Loucy (cell line): ENCODE results near the gene TNNC2.

Experiments
- H2AFZ ChIP-seq: fragments of 200-600 bp; sonication (generic); 2 replicates; pipeline ENCODE4 v1.6.0; 2016; ENCODE audit warnings: antibody characterized with exemption, mild to moderate bottlenecking, low read length, moderate library complexity
- H3F3A ChIP-seq: fragments of 200-600 bp; 2 replicates; pipeline ENCODE4 v1.6.0; 2016; ENCODE audit warnings: antibody characterized with exemption, low read depth, mild to moderate bottlenecking
- H3K27me3 ChIP-seq: fragments of 200-600 bp; sonication (generic); 2 replicates; pipeline ENCODE4 v1.6.1; 2014; ENCODE audit warnings: low read length, mild to moderate bottlenecking; ENCODE audit not compliant: insufficient read depth, poor library complexity, severe bottlenecking
- H3K36me3 ChIP-seq: fragments of 200-600 bp; sonication (generic); 2 replicates; pipeline ENCODE4 v1.6.1; 2016; ENCODE audit warnings: low read length; ENCODE audit not compliant: insufficient read depth
- H3K4me1 ChIP-seq: fragments of 200-600 bp; sonication (generic); 2 replicates; pipeline ENCODE4 v1.5.1; 2014; ENCODE audit warnings: low read length, mild to moderate bottlenecking; ENCODE audit not compliant: insufficient read depth, poor library complexity, severe bottlenecking
- H3K4me2 ChIP-seq: fragments of 200-600 bp; sonication (generic); 2 replicates; pipeline ENCODE4 v1.6.0; 2014; ENCODE audit warnings: antibody characterized with exemption, low read length, low read depth, mild to moderate bottlenecking; ENCODE audit not compliant: poor library complexity, severe bottlenecking
- H3K4me3 ChIP-seq: fragments of 200-600 bp; sonication (generic); 2 replicates; pipeline ENCODE4 v1.5.1; 2014; ENCODE audit warnings: low read length, mild to moderate bottlenecking, mixed read lengths; ENCODE audit not compliant: poor library complexity, severe bottlenecking
- H3K79me2 ChIP-seq: fragments of 200-600 bp; sonication (generic); 2 replicates; pipeline ENCODE4 v1.6.1; 2014; ENCODE audit warnings: low read length; ENCODE audit not compliant: insufficient read depth
- H3K9ac ChIP-seq: fragments of 200-600 bp; sonication (generic); 2 replicates; pipeline ENCODE4 v1.6.0; 2014; ENCODE audit warnings: mild to moderate bottlenecking, low read depth, low read length, moderate library complexity; ENCODE audit not compliant: poor library complexity, severe bottlenecking
- H3K9me2 ChIP-seq: fragments of 200-600 bp; sonication (generic); replicated peaks from 2 replicates; pipeline ENCODE4 v1.6.1; 2016; ENCODE audit warnings: low read depth, low read length, mixed read lengths
- H3K9me3 ChIP-seq: fragments of 200-600 bp; sonication (generic); 2 replicates; pipeline ENCODE4 v1.6.1; 2014; ENCODE audit warnings: mild to moderate bottlenecking, antibody characterized with exemption, low read length, low read depth; ENCODE audit not compliant: insufficient read depth
- H4K20me1 ChIP-seq: fragments of 200-600 bp; sonication (generic); 2 replicates; pipeline ENCODE4 v1.6.0; 2014; ENCODE audit warnings: antibody characterized with exemption, low read length, mild to moderate bottlenecking; ENCODE audit not compliant: insufficient read depth, poor library complexity, severe bottlenecking
- CTCF ChIP-seq: fragments of 200-600 bp; sonication (generic); conservative IDR thresholded peaks from 2 replicates; pipeline ENCODE4 v1.5.1; 2014; ENCODE audit warnings: mild to moderate bottlenecking, antibody characterized with exemption, low read length
- EZH2phosphoT487 ChIP-seq: fragments of 200-600 bp; IDR thresholded peaks from 2 replicates; pipeline ENCODE4 v1.6.1; 2018; ENCODE audit warnings: antibody characterized with exemption, mild to moderate bottlenecking, moderate library complexity, borderline replicate concordance

The TNNC2 gene

DNA sequence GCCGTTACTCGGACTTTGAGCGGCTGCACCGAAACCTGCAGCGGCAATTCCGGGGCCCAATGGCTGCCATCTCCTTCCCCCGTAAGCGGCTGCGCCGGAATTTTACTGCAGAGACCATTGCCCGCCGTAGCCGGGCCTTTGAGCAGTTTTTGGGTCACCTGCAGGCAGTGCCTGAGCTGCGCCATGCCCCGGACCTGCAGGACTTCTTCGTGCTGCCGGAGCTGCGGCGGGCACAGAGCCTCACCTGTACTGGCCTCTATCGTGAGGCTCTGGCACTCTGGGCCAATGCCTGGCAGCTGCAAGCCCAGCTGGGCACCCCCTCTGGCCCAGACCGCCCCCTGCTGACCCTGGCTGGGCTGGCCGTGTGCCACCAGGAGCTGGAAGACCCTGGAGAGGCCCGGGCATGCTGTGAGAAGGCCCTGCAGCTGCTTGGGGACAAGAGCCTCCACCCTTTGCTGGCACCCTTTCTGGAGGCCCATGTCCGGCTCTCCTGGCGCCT lies 13.6 kb upstream of the TNNC2 start:
- no peaks in the 10 kb centered on the region for H3K9me3 ChIP-seq
- no peak for TF ChIP-seq EZH2phosphoT487
- TF ChIP-seq CTCF, result no peak
- no peak overlapping the region for H3K4me3 ChIP-seq
- no peak overlapping the region for H2AFZ ChIP-seq
- H3K36me3 ChIP-seq, result peaks cover 10% of the 10 kb centered on the region; the same call in 1 of the 2 replicates
- H4K20me1 ChIP-seq, result no peaks in the 10 kb centered on the region
- H3K4me1 ChIP-seq, result no peaks in the 10 kb centered on the region
- H3F3A ChIP-seq, result no peaks in the 10 kb centered on the region
- H3K9me2 ChIP-seq, result no peaks in the 10 kb centered on the region
- H3K4me2 ChIP-seq, result no peak overlapping the region
- H3K79me2 ChIP-seq, result no peaks in the 10 kb centered on the region
- no peak overlapping the region for H3K9ac ChIP-seq
- no peaks in the 10 kb centered on the region for H3K27me3 ChIP-seq

GRCh38 chr20:45836841-45837240 lies 9.7 kb upstream of the TNNC2 start:
- no peaks in the 10 kb centered on the region for H4K20me1 ChIP-seq

GRCh38 chr20:45835825-45836224 lies 8.7 kb upstream of the TNNC2 start:
- Histone ChIP-seq H2AFZ (no peak overlapping the region), H3K27me3 (no peaks in the 10 kb centered on the region), H3K4me2 (no peak overlapping the region), H3F3A (no peaks in the 10 kb centered on the region), H3K9me3 (no peaks in the 10 kb centered on the region), H3K4me3 (no peak overlapping the region), H3K9ac (no peak overlapping the region), H4K20me1 (no peaks in the 10 kb centered on the region), H3K79me2 (no peaks in the 10 kb centered on the region), H3K9me2 (no peaks in the 10 kb centered on the region), H3K36me3 (no peaks in the 10 kb centered on the region), H3K4me1 (peaks cover 8% of the 10 kb centered on the region)
- TF ChIP-seq CTCF, result no peak
- no peak for TF ChIP-seq EZH2phosphoT487

More at GRCh38 chr20:45836841-45837240, 9.7 kb upstream of the TNNC2 start:
- no peaks in the 10 kb centered on the region for H3K27me3 ChIP-seq
- H3K9me3 ChIP-seq, result no peaks in the 10 kb centered on the region
- H3K9ac ChIP-seq, result no peak overlapping the region
- H3K4me1 ChIP-seq, result peaks cover 8% of the 10 kb centered on the region
- H3K4me3 ChIP-seq, result no peak overlapping the region
- H3K4me2 ChIP-seq, result no peak overlapping the region
- H3K79me2 ChIP-seq, result no peaks in the 10 kb centered on the region
- H3K9me2 ChIP-seq, result no peaks in the 10 kb centered on the region
- no peaks in the 10 kb centered on the region for H3K36me3 ChIP-seq
- TF ChIP-seq EZH2phosphoT487, result no peak
- no peak for TF ChIP-seq CTCF
- H3F3A ChIP-seq, result no peaks in the 10 kb centered on the region
- H2AFZ ChIP-seq, result no peak overlapping the region
